GM19023 (cell line): ENCODE results near the gene LAMTOR2.
"Not testable (repeated sequence)": the region's sequence is repeated elsewhere in the genome, so short reads cannot be mapped to it uniquely, and the experiment has no call there.

Experiments used
- ATAC-seq: cut with Tn5 transposase; IDR thresholded peaks from one replicate; pipeline ENCODE4 v1.9.1; 2021; ENCODE audit warnings: mild to moderate bottlenecking, moderate library complexity; ENCODE audit not compliant: unreplicated experiment

Gene LAMTOR2

DNA sequence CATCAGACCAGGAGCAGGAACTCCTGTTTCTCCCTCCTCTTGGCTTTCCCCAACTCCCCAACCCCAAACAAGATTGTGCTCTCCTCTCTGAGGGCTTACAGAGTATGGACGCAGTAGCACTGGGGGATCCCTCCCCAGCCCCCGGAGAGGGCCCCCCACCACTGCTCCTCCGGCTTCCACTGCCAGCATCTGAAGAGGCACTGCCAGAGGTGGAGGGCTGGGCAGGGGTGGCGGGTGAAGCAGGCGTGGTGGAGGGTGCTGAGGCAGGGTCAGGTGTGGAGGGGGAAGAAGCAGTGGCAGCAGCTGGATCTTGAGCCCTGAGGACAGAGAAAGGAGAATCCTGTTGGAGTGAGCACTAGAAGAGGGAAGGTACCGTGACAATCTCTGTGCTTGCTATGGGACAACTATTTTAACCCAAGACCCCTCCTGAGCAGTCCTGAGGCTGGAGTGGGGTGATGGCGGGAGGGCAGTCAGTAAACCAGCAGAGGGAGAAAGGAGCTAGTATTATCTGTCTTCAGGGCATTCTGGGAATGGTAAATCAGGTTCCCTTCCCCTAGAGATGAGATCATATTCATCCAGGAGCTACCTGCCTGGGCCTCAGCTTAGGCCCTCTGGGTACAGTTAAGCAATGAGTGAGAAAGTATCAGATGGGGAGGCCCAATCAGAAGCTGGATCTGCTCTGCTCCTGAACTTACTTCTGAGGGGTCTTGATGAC lies 3.4 kb upstream of the LAMTOR2 start:
- no peak for ATAC-seq

DNA sequence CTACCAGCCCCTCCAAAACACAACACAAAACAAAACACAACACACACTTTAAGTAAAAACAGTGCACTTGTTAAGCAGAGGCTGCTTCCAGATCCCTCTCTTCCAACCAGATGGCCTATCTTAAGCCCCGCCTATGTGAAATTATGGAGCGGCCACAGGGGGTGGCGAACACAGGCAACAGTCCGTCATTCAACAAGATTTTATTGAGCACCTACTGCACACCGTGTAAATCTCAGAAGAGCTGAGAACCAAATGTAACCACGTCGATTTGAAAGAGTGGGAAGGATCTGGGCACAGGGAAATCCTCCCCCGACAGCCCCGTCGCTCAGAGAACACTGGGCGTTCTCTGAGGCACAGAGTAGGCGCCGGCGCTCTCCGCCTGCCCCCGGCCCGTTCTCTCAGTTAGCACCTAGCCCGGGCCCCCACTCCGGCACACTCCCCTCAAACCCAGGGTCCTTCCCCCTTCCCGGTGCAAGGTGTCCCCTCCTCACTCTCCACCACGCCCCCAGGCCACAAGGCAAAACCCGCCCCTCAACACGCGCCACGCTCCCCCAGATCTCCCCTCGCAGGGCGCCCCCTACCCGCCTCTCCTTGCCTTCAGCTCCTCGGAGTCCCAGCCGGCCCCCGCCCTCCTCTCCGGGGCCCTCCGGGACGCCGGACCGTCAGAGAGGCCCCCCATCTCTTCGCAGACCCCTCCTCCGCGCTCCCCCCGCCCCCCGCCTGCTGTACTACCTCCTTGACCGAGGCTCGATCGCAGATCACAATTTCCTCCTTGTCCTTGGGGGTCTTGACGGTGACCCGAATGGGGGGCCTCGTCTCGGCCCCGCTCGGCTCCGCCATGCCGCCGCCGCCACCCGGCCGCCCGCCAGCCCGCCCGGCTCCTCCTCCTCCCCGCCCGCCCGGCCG lies 1.5 kb upstream of the LAMTOR2 start:
- ATAC-seq: no peak

DNA sequence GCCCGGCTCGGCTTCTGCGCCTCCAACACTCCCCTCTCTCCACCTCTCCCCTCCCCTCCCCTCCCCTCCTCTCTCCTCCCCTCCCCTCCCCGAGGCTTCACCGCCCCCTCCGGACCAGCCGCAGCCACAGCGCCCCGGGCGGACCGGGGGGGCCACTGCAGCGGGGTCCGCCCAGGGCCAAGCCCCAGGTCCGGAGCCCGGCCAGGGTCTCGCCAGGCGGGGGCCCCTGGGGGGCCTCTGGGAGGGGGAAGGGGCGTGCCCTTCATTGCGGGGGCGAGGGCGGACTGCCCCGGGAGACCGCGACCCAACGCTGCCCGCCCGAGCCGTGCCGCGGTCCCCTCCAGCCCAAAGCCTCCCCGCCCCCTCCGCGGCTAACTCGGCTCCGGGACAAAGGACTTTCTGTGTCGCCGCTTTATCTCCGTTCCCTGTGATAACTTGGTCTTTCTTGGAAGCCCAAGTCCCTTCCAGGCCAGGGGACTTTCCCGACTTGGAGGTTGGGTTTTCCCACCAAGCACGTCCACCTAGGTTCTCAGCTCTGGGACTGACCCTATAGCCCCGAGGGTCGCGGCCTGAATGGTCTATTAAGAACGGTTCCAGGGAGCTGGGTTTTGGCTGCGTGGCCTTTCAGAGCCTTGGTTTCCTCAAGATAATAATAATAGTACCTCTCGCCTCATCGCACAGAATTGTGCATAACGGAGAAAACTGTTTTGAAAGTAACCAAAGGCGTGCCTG lies 648 bp upstream of the LAMTOR2 start, which contains the start of gene UBQLN4:
Gene UBQLN4 (minus strand): TSS at position 31 of the 732 bp plus-strand sequence. CDS start 97 bp downstream, outside the sequence.
- ATAC-seq: peak; percentile 47

DNA sequence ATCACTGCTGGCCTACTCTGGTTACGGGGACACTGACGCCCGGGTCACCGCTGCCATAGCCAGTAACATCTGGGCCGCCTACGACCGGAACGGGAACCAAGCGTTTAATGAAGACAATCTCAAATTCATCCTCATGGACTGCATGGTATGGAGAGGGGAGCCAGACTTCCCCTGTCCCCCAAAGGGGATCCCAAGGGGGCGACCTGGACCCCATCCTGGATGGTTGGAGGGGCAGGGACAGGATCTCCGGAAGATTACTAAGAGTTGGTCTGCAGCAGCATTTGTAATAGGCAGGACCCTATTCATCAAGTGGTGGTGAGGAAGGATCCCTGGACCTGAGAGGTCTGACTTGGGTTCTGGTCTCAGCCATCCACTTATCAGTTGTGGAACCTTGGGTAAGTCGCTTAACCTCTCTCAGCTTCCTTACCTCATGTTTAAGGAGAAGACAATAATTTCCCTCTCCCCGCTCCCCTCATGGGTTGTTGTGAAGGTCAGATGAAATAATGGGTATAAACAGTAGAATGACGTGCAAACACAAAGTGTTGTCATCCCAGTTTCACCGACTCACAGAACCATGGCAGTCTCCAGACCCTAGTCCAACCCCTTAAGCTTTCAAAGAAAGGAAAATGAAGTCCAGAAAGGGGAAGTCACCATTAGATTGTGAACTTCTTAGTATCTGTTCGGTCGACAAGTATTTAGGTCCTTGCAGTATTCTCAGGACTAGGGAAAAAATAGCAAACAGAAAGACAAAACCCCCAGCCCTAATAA lies 883 bp downstream of the LAMTOR2 start:
- peak; percentile 3 for ATAC-seq

DNA sequence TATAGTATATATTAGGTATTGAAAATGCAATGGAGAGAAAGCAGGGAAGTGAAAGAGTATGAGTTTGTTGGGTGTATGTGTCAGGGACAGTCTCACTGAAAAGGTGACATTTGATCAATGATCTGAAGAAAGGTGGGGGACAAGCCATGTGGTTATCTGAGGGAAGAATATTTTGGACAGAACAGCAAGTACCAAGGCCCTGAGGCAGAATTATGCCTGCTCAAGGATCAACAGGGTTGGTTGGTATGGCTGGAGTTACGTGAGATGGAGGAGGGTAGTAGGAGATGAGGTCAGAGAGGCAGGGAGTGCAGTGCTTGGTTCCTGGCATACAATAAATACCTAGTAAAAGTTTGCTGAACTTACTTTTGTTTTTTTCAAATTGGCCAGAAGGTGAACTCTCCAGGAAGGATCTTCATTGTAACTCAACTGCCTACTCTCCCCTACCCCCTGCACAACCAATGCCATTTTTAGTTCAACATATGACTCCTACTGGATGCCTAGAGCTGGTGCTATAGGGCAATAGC lies 1.8 kb downstream of the LAMTOR2 start:
- ATAC-seq: no peak

DNA sequence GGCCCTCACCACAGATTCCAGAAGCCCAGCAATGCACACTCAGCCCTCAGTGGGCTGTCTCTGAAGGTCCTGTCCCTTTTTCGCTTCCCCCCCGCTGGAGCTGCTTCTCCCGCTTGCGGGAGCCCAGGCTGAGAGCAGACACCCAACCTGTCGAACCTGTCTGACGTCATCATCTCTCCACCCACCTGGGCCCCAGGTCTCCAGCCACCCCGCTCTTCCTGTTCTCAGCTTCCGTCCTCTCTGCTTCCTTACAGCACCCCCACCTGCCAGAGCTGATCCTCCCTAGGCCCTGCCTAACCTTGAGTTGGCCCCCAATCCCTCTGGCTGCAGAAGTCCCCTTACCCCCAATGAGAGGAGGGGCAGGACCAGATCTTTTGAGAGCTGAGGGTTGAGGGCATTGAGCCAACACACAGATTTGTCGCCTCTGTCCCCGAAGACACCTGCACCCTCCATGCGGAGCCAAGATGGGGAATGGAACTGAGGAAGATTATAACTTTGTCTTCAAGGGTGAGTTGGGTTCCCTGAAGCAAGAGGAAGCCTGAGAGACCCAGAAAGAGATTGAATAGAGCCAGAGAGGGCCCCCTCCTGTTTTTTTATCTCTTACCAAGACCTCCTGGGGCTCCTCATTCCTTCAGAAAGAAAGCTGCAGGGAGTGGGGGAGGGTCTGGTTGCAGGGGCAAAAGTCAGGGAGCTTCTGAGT lies 6.5 kb downstream of the LAMTOR2 start, which contains the start of gene RAB25:
Gene RAB25 (plus strand): TSS at position 224 of the 700 bp plus-strand sequence. CDS start 241 bp downstream, at position 465.
- ATAC-seq: no peak

DNA sequence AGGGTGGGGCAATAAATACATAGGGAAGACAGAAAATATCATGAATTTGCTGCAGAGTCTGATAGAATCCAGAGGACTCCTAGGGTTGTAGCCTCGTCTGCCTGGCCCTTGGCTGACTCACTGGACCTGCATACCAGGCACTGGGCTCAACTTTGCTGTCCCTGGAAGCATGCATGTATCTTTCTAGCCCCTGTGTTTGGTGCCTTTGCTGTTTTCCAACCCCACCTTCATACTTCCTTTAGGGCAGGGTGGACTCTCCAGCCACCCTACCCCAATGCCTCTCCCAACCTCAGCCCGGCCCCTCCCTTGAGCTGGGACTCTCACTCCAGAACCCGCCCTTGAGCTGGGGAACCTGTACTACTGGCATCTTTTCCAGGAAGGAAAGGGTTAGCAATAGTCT lies 7.6 kb downstream of the LAMTOR2 start:
- ATAC-seq: no peak

DNA sequence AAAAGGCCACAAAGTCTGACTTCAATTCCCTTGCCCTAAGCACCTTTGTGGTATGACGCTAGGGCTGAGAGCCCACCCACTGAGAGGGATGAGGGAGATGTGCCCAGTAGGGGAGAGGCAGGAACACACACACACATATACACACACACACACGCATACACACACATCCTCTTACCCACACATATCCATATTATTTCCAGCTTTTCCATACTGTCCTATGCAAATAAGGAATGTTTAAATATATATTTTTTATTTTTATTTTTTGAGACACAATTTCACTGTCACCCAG lies 9.4 kb downstream of the LAMTOR2 start:
- no peak for ATAC-seq

DNA sequence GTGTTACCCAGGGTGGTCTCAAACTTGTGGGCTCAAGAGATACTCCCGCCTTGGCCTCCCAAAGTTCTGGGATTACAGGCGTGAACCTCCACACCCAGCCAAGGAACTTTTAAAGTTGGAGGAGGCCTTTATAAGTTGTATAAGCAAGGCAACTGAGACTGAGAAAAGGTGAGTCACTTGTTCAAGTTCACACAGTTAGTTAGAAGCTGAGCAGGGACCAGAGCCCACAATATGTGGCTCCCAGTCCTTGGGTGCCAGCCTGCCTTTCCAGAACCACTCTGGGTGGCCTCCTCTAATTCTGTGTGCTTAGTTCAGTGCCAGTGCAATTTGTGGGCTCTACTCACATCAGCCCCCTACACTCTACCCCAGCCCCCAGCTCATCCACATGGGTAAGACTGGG lies 10.0 kb downstream of the LAMTOR2 start:
- no peak for ATAC-seq

DNA sequence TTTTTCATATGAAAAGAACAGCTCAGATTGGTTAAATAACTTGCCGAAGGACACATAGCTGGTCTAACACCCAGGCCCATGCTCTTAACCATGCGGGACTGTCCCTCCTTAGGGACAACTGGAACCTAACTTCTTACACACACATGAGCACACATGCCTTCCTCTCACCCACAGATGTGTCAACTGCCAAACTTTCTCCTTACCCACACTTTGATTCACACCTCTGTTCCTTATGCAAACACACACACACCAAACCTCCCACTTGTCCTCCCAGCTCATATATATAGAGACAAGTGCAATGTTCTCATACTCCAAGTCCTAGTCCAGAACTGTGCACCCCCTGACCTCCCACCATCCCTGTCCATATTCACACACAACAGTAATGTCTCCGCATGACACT lies 10.6 kb downstream of the LAMTOR2 start:
- ATAC-seq: no peak

DNA sequence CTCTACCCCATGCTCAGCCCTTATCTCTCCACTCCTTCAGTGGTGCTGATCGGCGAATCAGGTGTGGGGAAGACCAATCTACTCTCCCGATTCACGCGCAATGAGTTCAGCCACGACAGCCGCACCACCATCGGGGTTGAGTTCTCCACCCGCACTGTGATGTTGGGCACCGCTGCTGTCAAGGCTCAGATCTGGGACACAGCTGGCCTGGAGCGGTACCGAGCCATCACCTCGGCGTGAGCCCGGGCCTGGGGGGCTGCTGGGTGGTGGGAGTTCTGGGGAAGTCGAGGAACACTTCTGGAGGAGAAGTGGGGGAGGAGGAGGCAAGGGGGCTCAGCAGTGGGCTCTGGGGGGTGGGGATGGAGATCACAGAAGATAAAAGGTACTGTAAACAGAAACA lies 11.3 kb downstream of the LAMTOR2 start:
- no peak for ATAC-seq

DNA sequence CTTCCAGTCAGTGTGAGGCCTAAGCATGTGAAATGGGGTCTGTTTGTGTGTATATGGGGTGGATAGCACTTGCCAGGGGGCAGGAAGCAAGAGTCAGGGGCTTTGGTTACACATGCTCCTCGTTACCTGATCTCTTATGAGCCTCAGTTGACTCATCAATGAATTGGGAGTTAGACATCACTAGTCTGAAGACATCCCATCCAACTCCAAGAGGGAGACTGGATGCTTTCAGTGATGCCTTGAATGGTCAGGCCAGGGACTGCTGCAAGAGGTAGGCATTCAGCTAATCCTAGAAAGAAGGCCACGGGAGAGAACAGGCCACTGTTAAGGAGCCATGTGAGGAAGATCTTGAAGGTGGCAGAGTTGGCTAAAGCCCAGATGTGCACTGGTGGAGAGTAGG lies 12.7 kb downstream of the LAMTOR2 start:
- ATAC-seq: no peak

DNA sequence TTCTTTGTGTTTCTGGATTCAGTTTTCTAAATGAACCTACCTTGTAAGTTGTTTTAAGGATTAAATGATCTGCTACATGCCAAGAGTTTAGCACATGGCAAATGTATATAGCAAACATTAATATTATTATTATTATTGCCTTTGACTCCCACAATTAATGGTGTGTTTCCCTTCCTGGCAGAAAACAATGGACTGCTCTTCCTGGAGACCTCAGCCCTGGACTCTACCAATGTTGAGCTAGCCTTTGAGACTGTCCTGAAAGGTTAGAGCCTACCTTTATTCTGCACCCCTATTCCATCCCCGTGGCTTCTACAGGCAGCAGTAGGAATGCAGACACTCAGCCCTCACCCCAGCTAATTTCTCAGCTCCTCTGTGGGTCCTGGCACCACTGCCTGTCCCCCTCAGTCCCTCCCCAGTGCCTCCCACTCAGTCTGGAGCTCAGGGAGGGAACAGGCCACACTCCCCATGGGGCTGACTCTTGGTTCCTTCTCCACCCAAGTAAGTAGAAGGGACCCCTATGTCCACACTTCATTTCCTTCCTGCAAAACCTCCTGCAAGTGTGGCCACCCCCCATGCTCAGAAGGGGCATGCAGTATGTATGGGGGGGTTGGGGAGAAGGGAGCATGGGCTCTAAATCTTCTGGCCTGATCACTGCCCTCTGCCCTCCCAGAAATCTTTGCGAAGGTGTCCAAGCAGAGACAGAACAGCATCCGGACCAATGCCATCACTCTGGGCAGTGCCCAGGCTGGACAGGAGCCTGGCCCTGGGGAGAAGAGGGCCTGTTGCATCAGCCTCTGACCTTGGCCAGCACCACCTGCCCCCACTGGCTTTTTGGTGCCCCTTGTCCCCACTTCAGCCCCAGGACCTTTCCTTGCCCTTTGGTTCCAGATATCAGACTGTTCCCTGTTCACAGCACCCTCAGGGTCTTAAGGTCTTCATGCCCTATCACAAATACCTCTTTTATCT lies 15.2 kb downstream of the LAMTOR2 start:
- no peak for ATAC-seq

DNA sequence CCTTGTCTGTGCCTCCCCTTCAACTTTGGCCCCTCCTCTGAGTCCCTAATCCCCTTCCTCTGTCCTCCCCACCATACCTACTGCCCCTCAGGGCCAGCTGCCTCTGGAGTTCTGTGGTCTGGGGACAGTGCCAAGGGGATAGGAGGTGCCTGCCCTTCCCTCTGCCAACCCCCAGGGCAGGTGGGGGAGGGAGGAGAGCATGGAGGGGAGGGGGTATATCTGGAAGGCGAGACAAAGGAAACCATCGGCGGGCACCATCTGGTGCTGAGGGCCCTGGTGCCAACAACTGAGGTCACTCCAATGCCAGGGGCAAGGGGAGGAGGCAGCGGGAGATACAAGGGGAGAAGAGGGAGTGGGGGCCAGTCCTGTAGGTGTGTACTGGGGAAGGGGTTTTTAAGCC lies 16.0 kb downstream of the LAMTOR2 start:
- ATAC-seq: no peak

DNA sequence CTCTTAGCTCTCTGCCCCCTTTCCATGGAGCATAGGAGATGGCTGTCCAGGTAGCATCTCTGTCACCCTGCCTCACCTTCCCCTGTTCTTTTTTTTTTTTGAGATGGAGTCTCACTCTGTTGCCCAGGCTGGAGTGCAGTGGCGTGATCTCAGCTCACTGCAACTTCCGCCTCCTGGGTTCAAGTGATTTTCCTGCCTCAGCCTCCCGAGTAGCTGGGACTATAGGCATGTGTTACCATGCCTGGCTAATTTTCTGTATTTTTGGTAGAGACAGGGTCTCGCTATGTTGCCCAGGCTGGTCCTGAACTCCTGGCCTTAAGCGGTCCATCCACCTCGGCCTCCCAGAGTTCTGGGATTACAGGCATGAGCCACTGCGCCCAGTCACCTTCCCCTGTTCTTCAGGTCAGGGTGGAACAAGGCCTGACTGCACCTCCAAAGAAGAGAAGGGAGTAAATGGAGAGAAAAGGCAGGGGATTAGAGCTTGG lies 16.8 kb downstream of the LAMTOR2 start:
- ATAC-seq: not testable (repeated sequence)

DNA sequence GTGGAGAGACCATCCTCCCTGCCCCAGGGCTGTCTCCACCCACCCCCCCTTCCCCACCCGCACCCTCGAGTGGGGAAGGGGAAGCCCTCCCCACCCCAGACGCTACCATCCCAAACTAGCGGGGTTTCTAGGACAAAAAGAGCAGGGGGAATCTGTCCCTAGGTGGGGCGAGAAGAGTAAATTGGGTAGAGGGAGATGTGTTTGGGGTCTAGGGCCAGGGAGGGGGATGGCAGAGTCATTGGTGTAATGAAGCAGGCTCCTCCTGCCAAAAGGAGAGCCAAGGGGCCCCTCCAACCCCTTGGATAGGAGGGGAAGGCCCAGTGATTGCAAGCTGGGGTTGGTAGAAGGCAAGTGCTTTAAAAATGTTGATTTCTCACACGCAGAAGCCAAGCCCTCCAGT lies 17.7 kb downstream of the LAMTOR2 start:
- no peak for ATAC-seq

DNA sequence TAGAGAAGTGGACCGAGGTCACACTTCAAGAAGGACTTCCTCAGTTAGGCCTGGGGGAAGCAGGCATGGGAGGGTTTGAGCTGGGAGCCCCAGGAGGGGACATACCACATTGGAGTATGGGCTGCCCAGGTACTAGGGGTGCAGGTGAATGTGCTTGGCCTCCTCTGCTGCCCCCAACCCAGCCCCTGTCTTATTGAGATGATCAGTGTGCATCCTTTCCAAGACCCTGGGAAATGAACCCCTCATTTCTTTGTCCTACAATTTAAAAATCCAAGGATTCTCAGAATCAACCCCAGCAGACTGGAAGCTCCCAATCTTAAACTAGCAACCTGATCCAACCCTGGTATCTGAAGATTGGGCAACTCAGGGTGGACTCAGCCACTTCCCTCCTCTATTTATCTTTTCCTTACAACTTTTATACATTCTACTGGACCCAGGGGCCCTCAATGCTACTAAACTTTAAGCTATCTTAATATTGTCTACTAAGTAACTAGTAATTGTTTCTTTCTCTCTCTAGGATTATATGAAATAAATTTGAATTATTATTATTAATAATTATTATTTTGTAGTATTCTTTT lies 18.6 kb downstream of the LAMTOR2 start:
- no peak for ATAC-seq

DNA sequence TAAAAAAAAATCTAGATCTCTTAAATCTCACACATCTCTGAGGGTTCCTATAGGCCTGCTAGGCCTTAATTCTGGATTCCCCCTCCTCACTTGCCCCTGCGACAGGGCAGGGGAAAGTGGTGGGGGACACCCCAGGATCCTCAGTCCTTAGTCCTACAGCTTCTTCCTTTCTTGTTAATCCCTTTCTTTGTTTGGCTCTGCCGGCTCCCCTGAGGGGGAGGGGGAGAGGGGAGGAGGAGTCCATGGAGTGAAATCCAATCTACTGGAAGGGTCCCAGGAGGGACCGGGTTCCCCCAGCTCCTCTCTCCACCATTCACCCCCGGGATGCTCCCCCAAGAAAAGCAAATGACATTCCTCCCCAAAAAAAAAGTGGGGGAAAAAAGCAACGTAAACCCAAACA lies 19.2 kb downstream of the LAMTOR2 start:
- ATAC-seq: no peak
